Fibroblast of lung (primary cell): ENCODE data around the gene LOC101059915.

Experiments
- CTCF ChIP-seq, 2 donors: IDR thresholded peaks in 1 of 2; conservative IDR thresholded peaks in 1 of 2; 1 replicate in 1 of 2; 2 replicates in 1 of 2; pipeline ENCODE4 v1.5.1; 2011 to 2012; ENCODE audit warnings: low read length in 2 of 2, control low read depth in 1 of 2, inconsistent platforms in 1 of 2, low read depth in 1 of 2, mild to moderate bottlenecking in 1 of 2
- EZH2 ChIP-seq: IDR thresholded peaks from 2 replicates; pipeline ENCODE4 v1.5.1; 2012; ENCODE audit warnings: low read length, control low read depth, mild to moderate bottlenecking; ENCODE audit errors: missing control alignments

- TF ChIP-seq CTCF (conservative IDR thresholded peaks at IDR 0.05 in 1 of 2, IDR thresholded peaks at IDR 0.05 in 1 of 2; ENCODE audit: low read depth in 1 of 2, low read length in 2 of 2) (no peak), EZH2 (no peak)
Measured at GRCh38 chrX:71623714-71624113, 43.6 kb upstream of the LOC101059915 start.
